Activated T-helper 2 cell treated with anti-CD3 and anti-CD28 coated beads, Interferon-gamma antibody, Interleukin-2, Interleukin-4, amounts not matched to agents 10 μg/mL and 5 μg/mL and 100 μg/mL, durations not matched to agents 14 hours and 24 hours and 36 hours (primary cell): ENCODE data around the gene TSKU. TPM values are rescaled to one million over a fixed set of nuclear protein-coding genes. Genes with fewer than 3 reads are reported as not detected.
"Not testable (repeated sequence)": the region's sequence is repeated elsewhere in the genome, so short reads cannot be mapped to it uniquely, and the experiment has no call there.

Experiments
- DNase-seq: peaks from one replicate; pipeline ENCODE4 v3.0.0; 2021; ENCODE audit warnings: low spot score
- H3K27ac Mint-ChIP-seq: one replicate; pipeline ENCODE4 v1.8.0; 2021; ENCODE audit warnings: mixed read lengths
- H3K27me3 Mint-ChIP-seq: one replicate; pipeline ENCODE4 v1.8.0; 2021; ENCODE audit warnings: low read depth, mixed read lengths
- H3K36me3 Mint-ChIP-seq: one replicate; pipeline ENCODE4 v1.8.0; 2021; ENCODE audit warnings: low read depth, mixed read lengths
- H3K4me1 Mint-ChIP-seq: one replicate; pipeline ENCODE4 v1.8.0; 2021; ENCODE audit warnings: low read depth, mixed read lengths
- H3K4me3 Mint-ChIP-seq: one replicate; pipeline ENCODE4 v1.8.0; 2021; ENCODE audit warnings: low read depth, mild to moderate bottlenecking, moderate library complexity, mixed read lengths
- H3K9me3 Mint-ChIP-seq: one replicate; pipeline ENCODE4 v1.8.0; 2021; ENCODE audit warnings: mixed read lengths
- intact Hi-C: fragments of 100-400 bp; cut with micrococcal nuclease; formaldehyde crosslinking; loops from one replicate; pipeline ENCODE4 v1.15.1; 2023
- total RNA-seq: library from RNA; stranded (reverse); gene quantifications from 2 replicates; pipeline ENCODE4 v1.2.3, GENCODE V29; 2022

TSKU gene
- total RNA-seq, 1 donor from 2014 or later, result 13.7 TPM

DNA sequence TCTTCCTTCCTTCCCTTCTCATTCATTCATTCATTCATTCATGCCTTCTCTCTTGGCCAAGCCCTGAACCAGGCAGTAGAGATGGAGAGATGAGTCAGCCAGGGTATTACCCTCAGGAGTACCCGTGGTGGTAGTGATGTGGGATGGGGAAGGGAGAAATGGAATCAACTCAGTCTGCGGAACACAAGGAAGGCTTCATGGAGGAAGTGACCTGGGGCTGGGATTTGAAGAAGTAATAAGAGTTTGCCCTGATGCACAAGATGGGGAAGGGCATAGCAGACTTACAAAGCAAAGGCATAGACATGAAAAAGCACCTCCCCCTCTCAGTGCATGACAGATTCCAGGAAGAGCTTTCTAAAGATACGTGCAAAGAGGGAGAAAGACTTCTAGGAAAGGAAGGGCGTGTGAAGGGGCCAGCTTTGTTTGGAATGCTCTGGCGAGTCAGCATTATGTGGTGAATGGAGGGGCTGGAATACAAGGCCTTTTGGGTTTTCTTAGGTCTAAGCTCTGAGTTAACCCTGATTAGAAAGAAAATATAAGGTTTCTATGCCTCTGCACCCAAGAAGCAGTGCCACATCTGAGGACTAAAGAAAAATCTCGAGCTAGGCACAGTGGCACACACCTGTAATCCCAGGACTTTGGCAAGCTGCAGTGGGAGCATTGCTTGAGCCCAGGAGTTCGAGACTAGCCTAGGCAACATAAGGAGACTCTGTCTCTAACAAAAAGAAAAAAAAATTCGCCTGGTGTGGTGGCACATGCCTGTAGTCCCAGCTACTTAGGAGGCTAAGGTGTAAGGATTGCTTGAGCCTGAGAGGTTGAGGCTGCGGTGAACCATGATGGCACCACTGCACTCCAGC is 41.2 kb downstream of the TSKU start:
- Mint-ChIP-seq H3K4me1 (peaks cover 21% of the 10 kb centered on the region), H3K36me3 (no peaks in the 10 kb centered on the region), H3K27me3 (no peaks in the 10 kb centered on the region), H3K4me3 (no peak overlapping the region), H3K9me3 (peaks cover 14% of the 10 kb centered on the region), H3K27ac (no peak overlapping the region)
- intact Hi-C loops, result no loop called here
- no peak for DNase-seq

DNA sequence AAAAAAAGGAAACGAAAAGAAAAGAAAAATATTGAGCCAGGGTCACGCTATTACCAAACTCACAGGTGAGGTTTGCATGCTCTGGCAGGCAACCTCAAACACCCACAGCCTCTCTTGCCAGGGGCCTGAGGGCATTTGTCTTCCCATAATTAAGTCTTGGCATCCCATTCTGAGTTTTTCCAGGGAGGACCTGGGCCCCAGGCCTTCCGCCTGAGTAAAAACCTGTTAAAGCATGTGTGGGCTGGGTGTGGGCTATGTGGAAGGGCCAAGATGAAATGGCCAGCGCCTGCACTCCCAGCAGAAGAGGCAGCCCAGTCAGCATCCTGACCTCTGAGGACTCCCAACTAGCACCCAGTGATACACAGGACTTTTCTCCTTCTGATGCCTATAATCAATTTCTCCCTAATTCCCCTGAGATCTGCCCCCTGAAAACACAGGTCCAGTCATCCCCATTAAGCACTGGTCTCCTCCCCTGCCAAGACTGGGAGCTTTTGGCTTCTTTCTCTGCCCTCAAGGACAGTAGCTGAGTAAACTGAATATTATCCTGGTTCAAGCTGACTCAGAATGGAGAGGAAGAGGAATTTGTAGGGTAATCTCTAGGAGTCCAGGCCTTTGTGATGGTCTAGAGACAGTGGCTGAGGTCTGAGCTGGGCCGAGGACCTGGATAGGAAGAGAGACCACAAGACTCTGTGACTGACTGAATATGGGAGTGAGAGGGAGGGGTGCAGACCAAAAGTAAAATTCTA is 42.0 kb downstream of the TSKU start:
- DNase-seq, result no peak
- Mint-ChIP-seq H3K27me3 (no peaks in the 10 kb centered on the region), H3K27ac (no peak overlapping the region), H3K4me3 (no peak overlapping the region), H3K9me3 (peaks cover 10% of the 10 kb centered on the region), H3K36me3 (no peaks in the 10 kb centered on the region), H3K4me1 (peaks cover 21% of the 10 kb centered on the region)
- intact Hi-C loops, result no loop called here

GRCh38 chr11:76825726-76826396 is 42.7 kb downstream of the TSKU start:
- DNase-seq, result no peak
- H3K4me3 Mint-ChIP-seq, result no peak overlapping the region
- H3K9me3 Mint-ChIP-seq, result peaks cover 10% of the 10 kb centered on the region
- intact Hi-C loops, result no loop called here
- peaks cover 21% of the 10 kb centered on the region for H3K4me1 Mint-ChIP-seq
- no peaks in the 10 kb centered on the region for H3K27me3 Mint-ChIP-seq
- no peak overlapping the region for H3K27ac Mint-ChIP-seq
- no peaks in the 10 kb centered on the region for H3K36me3 Mint-ChIP-seq

DNA sequence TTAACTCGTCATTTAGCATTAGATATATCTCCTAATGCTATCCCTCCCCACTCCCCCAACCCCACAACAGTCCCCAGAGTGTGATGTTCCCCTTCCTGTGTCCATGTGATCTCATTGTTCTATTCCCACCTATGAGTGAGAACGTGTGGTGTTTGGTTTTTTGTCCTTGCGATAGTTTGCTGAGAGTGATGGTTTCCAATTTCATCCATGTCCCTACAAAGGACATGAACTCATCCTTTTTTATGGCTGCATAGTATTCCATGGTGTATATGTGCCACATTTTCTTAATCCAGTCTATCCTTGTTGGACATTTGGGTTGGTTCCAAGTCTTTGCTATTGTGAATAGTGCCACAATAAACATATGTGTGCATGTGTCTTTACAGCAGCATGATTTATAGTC is 43.4 kb downstream of the TSKU start:
- DNase-seq, H3K27me3 Mint-ChIP-seq, H3K36me3 Mint-ChIP-seq, H3K4me3 Mint-ChIP-seq, intact Hi-C loops, H3K27ac Mint-ChIP-seq, H3K9me3 Mint-ChIP-seq: not testable (repeated sequence)
- H3K4me1 Mint-ChIP-seq, result peaks cover 21% of the 10 kb centered on the region

GRCh38 chr11:76827005-76827404 is 43.8 kb downstream of the TSKU start:
- H3K27me3 Mint-ChIP-seq, H3K9me3 Mint-ChIP-seq, H3K27ac Mint-ChIP-seq, H3K4me3 Mint-ChIP-seq, DNase-seq, intact Hi-C loops, H3K36me3 Mint-ChIP-seq: not testable (repeated sequence)
- peaks cover 21% of the 10 kb centered on the region for H3K4me1 Mint-ChIP-seq

- no peak overlapping the region for H3K27ac Mint-ChIP-seq
- H3K4me1 Mint-ChIP-seq, result peaks cover 4% of the 10 kb centered on the region
- H3K36me3 Mint-ChIP-seq, result no peaks in the 10 kb centered on the region
- intact Hi-C loops, result no loop called here
- no peak overlapping the region for H3K4me3 Mint-ChIP-seq
- no peak for DNase-seq
- H3K27me3 Mint-ChIP-seq, result peaks cover 5% of the 10 kb centered on the region
- peaks cover 7% of the 10 kb centered on the region for H3K9me3 Mint-ChIP-seq
These were observed 47.6 kb downstream of the TSKU start for GRCh38 chr11:76830639-76831327.

DNA sequence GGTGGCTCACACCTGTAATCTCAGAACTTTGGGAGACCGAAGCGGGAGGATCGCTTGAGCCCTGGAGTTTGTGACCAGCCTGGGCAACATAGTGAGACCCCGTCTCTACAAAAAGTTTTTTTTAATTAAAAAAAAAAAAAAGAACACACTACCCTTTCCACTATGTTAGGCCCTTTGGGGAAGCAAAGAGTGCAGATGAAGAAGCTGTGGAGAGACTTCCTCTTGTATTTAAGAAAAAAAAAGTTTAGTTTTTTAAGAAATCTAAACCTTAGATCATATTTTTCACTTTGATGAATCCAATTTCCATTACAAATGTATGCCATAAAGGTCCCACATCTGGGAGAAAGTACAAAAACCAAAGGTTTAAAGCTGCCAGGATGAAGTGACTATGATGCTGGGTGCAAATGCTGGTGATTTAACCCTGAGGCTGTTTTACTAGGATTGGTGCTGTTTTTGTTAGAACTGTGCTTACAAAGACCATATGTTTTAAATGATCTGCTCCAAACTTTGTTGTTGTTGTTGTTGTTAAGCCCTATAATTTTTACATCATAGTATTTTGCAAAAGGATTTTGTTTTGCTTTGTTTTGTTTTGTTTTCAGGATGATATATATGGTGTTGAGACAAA is 48.6 kb downstream of the TSKU start:
- no peak overlapping the region for H3K27ac Mint-ChIP-seq
- peaks cover 5% of the 10 kb centered on the region for H3K27me3 Mint-ChIP-seq
- H3K4me1 Mint-ChIP-seq, result no peaks in the 10 kb centered on the region
- DNase-seq, result no peak
- intact Hi-C loops, result no loop called here
- no peaks in the 10 kb centered on the region for H3K36me3 Mint-ChIP-seq
- H3K4me3 Mint-ChIP-seq, result no peak overlapping the region
- no peaks in the 10 kb centered on the region for H3K9me3 Mint-ChIP-seq

GRCh38 chr11:76832361-76832760 is 49.2 kb downstream of the TSKU start:
- H3K36me3 Mint-ChIP-seq, result no peaks in the 10 kb centered on the region
- H3K9me3 Mint-ChIP-seq, result no peaks in the 10 kb centered on the region
- DNase-seq, result no peak
- no peak overlapping the region for H3K4me3 Mint-ChIP-seq
- no peak overlapping the region for H3K27ac Mint-ChIP-seq
- peaks cover 5% of the 10 kb centered on the region for H3K27me3 Mint-ChIP-seq
- H3K4me1 Mint-ChIP-seq, result no peaks in the 10 kb centered on the region
- intact Hi-C loops, result no loop called here

GRCh38 chr11:76834151-76834550 is 51.0 kb downstream of the TSKU start:
- Mint-ChIP-seq H3K4me1 (no peaks in the 10 kb centered on the region), H3K27ac (no peak overlapping the region), H3K36me3 (no peaks in the 10 kb centered on the region), H3K9me3 (no peaks in the 10 kb centered on the region), H3K27me3 (peaks cover 9% of the 10 kb centered on the region), H3K4me3 (no peak overlapping the region)
- intact Hi-C loops, result no loop called here
- DNase-seq, result no peak

GRCh38 chr11:76835036-76835435 is 51.9 kb downstream of the TSKU start:
- no peaks in the 10 kb centered on the region for H3K36me3 Mint-ChIP-seq
- H3K4me1 Mint-ChIP-seq, result no peaks in the 10 kb centered on the region
- no peaks in the 10 kb centered on the region for H3K9me3 Mint-ChIP-seq
- no peak overlapping the region for H3K4me3 Mint-ChIP-seq
- intact Hi-C loops, result no loop called here
- no peak for DNase-seq
- H3K27ac Mint-ChIP-seq, result no peak overlapping the region
- peaks cover 15% of the 10 kb centered on the region for H3K27me3 Mint-ChIP-seq

- no peak for DNase-seq
- Mint-ChIP-seq H3K4me1 (no peaks in the 10 kb centered on the region), H3K27me3 (peaks cover 20% of the 10 kb centered on the region), H3K9me3 (no peaks in the 10 kb centered on the region), H3K4me3 (no peak overlapping the region), H3K27ac (no peak overlapping the region), H3K36me3 (no peaks in the 10 kb centered on the region)
- intact Hi-C loops, result no loop called here
These were observed 52.9 kb downstream of the TSKU start for GRCh38 chr11:76835928-76836612.
